ENCODE data around the gene UBN2. TPM values are rescaled to one million over a fixed set of nuclear protein-coding genes. Genes with fewer than 3 reads are reported as not detected.

The UBN2 gene
- total and polyA plus RNA-seq, 10 of the 15 experiments (the other 5 are each of a cell fraction or from before 2014, with no cell fraction given) = 0.27 to 8.5 (median 2.5) TPM

DNA sequence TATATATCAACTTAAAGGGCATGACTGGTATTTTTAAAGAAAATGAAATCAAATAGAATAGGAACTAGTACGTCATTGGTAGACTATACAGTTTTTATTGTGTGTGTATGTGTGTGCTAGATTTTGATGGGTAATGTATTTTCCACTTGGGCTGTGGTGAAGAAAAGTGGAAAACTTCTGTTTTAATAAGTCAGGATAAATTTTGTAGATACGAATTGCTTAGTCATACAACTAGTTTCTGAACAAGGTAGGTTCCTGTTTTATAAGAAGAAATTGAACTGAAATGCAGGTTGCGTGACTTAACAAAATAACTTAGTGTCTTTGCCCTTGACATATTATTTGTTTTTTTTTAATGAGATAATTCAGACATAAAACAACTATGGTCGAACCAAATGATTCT, 24.3 kb downstream of the UBN2 start:
- H4K20me1 ChIP-seq (ENCODE audit: control insufficient read depth, insufficient read depth) = no peaks in the 10 kb centered on the region
- H3K36me3 ChIP-seq (ENCODE audit: control insufficient read depth in 2 of 2, insufficient read depth in 2 of 2, low read length in 1 of 2) = peaks cover 0 to 24% of the 10 kb centered on the region in 2 experiments; a peak in 2 of 4 replicates
- CTCF ChIA-PET = no interaction called here
- intact Hi-C loops (cut with micrococcal nuclease; ENCODE audit: unreplicated experiment) = no loop called here
- H3K4me3 ChIP-seq = no peak overlapping the region
- WGBS (ENCODE audit: insufficient coverage, insufficient replicate concordance, low lambda C conversion rate, missing lambda C conversion rate) = 69% methylated on average over 4 of the region's 4 CpGs
- no TSS peak for BruUV-seq (replicated peaks)
- TF ChIP-seq, protein P1, sequence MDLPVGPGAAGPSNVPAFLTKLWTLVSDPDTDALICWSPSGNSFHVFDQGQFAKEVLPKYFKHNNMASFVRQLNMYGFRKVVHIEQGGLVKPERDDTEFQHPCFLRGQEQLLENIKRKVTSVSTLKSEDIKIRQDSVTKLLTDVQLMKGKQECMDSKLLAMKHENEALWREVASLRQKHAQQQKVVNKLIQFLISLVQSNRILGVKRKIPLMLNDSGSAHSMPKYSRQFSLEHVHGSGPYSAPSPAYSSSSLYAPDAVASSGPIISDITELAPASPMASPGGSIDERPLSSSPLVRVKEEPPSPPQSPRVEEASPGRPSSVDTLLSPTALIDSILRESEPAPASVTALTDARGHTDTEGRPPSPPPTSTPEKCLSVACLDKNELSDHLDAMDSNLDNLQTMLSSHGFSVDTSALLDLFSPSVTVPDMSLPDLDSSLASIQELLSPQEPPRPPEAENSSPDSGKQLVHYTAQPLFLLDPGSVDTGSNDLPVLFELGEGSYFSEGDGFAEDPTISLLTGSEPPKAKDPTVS (IDR thresholded peaks at IDR 0.05; ENCODE audit: low read depth, low read length) = no peak
- TF ChIP-seq ASH2L (IDR thresholded peaks at IDR 0.05; ENCODE audit: borderline replicate concordance, low read depth) = no peak
- TF ChIP-seq CHD2 (IDR thresholded peaks at IDR 0.05; ENCODE audit: borderline replicate concordance, low read depth, low read length) = no peak
- TF ChIP-seq PML (IDR thresholded peaks at IDR 0.05; ENCODE audit: low read length) = no peak
- no peak for TF ChIP-seq MTA3 (IDR thresholded peaks at IDR 0.05; ENCODE audit: borderline replicate concordance, low read length)
- TF ChIP-seq, protein P2, sequence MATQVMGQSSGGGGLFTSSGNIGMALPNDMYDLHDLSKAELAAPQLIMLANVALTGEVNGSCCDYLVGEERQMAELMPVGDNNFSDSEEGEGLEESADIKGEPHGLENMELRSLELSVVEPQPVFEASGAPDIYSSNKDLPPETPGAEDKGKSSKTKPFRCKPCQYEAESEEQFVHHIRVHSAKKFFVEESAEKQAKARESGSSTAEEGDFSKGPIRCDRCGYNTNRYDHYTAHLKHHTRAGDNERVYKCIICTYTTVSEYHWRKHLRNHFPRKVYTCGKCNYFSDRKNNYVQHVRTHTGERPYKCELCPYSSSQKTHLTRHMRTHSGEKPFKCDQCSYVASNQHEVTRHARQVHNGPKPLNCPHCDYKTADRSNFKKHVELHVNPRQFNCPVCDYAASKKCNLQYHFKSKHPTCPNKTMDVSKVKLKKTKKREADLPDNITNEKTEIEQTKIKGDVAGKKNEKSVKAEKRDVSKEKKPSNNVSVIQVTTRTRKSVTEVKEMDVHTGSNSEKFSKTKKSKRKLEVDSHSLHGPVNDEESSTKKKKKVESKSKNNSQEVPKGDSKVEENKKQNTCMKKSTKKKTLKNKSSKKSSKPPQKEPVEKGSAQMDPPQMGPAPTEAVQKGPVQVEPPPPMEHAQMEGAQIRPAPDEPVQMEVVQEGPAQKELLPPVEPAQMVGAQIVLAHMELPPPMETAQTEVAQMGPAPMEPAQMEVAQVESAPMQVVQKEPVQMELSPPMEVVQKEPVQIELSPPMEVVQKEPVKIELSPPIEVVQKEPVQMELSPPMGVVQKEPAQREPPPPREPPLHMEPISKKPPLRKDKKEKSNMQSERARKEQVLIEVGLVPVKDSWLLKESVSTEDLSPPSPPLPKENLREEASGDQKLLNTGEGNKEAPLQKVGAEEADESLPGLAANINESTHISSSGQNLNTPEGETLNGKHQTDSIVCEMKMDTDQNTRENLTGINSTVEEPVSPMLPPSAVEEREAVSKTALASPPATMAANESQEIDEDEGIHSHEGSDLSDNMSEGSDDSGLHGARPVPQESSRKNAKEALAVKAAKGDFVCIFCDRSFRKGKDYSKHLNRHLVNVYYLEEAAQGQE (IDR thresholded peaks at IDR 0.05; ENCODE audit: low read depth, low read length) = no peak
- TF ChIP-seq MEF2A (IDR thresholded peaks at IDR 0.05; ENCODE audit: insufficient read depth, low read depth, low read length) = no peak
- TF ChIP-seq RCOR1 (conservative IDR thresholded peaks at IDR 0.05; ENCODE audit: low read depth, low read length) = no peak
- no peak for TF ChIP-seq NRF1 (conservative IDR thresholded peaks at IDR 0.05; ENCODE audit: low read depth, low read length)
- no peak for TF ChIP-seq LARP7 (IDR thresholded peaks at IDR 0.05)
- DNase-seq (ENCODE audit: low read depth, low spot score) = no peak
- H3K27me3 ChIP-seq (replicated peaks in 1 of 2; ENCODE audit: control insufficient read depth in 2 of 2, insufficient read depth in 2 of 2, low read length in 1 of 2) = no peaks in the 10 kb centered on the region
- H2AFZ ChIP-seq (ENCODE audit: control insufficient read depth, low read depth, low read length) = no peak overlapping the region
- H3K9me3 ChIP-seq (replicated peaks; ENCODE audit: control insufficient read depth, insufficient read depth, low read length) = no peaks in the 10 kb centered on the region
- no peaks in the 10 kb centered on the region for H3K79me2 ChIP-seq (ENCODE audit: control insufficient read depth, insufficient read depth, low read length)
- in situ Hi-C loops (cut with MboI) = no loop called here
- SMC1A ChIA-PET (ENCODE audit: uncharacterized antibody, unreplicated experiment) = interaction anchor here (1.0 kb wide), 1 partner anchor 17 kb away, joined by 3 read pairs; no protein-coding TSS in a partner anchor
- no peak for ATAC-seq
- FAIRE-seq = no peak
- H3K27ac ChIP-seq (ENCODE audit: control insufficient read depth, insufficient read depth) = no peak overlapping the region
- H3K9ac ChIP-seq (ENCODE audit: control insufficient read depth, insufficient read depth, low read length) = no peak overlapping the region
- H3K4me1 ChIP-seq (ENCODE audit: control insufficient read depth, insufficient read depth, low read length) = no peaks in the 10 kb centered on the region
- RAD21 ChIA-PET (ENCODE audit: unreplicated experiment) = no interaction called here
- no peak overlapping the region for H3K4me2 ChIP-seq (ENCODE audit: control insufficient read depth, insufficient read depth)
- POLR2A ChIA-PET = no interaction called here
